ENCODE results near the gene DEPDC5.
A peak's percentile ranks its signal among the peaks of the same experiment; 100 is the strongest.
"Not testable (repeated sequence)": the region's sequence is repeated elsewhere in the genome, so short reads cannot be mapped to it uniquely, and the experiment has no call there.

The DEPDC5 gene

GRCh38 chr22:31749636-31750364 is 4.0 kb upstream of the DEPDC5 start, which contains the start of gene PRR14L:
PRR14L (minus strand) TSS chr22:31750132; CDS start chr22:31738860, 11,272 bp downstream.
- peak; percentile 96 for DNase-seq

GRCh38 chr22:31750365-31751284 is 3.2 kb upstream of the DEPDC5 start:
- no peak for DNase-seq

DNA sequence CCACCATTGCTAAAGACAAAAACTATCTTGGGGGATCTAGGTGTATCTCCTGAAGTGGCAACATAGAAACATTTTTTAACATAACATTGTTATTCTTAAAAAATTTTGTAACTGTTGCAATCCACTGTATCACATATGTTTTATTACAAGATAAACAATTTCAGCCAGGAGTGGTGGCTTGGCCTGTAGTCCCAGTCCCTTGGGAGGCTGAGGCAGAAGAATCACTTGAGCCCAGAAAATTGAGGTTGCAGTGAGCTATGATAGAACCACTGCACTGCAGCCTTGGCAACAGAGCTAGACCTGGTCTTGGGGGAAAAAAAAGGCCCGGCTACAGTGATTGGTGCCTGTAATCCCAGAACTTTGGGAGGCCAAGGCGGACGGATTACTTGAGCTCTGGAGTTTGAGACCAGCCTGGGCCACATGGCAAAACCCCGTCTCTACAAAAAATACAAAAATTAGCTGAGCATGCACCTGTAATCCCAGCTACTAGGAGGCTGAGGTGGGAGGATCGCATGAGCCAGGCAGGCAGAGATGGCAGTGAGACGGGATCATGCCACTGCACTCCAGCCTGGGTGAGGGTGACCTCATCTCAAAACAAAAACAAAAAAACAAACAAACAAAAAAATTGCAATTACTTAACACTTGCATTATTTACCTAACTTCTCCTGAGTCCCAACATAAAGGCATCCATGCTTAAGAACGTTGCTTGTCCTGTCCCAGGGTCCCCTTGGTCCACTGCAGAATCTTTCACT is 1.5 kb upstream of the DEPDC5 start:
- DNase-seq, result no peak

DNA sequence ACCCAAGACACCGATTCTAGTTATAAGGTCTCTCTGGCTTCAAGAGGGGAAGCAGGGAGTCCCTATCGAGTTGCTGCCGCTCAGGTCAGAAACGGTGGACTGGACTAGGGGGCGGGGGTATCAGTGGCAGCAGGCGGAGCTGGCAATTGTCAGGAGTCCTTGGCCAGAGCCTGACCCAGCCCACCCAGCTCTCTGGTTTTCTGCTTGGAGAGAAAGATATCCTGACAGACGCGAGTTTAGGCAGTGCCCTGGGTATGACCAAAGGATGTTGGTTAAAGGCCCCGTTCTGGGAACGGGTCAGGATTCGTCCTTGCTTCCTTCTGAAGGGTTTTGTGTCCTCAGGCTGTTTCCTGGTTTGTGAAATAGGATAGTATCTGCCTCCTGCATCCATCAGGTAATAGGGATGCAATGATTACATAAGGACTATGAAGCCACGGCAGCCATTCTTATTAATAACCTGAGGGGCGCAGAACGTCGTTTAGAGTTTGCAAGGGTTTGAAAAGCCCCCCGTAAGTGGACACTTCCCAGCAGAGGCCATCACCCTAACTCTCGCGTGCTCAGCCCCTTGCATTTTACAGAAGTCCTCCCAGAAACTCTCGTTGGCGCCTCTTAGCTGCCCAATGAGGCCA is 700 bp upstream of the DEPDC5 start:
- no peak for DNase-seq

DNA sequence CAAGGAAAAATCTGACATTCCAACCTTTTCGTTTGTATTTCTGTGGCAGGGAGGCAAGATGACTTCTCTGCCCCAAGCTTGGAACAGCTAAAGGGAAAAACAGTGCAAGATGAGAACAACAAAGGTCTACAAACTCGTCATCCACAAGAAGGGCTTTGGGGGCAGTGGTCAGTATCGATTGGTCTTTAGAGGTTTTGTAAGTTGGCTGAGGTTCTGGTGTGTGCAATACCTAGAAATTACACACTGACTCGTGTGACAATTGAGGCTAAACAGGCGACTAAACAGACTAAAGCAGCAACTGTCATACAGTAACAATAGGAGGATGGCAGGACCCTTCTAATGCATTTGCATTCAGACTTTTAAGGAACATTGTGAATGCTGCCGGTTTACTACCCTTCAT is 994 bp downstream of the DEPDC5 start:
- DNase-seq, result no peak

GRCh38 chr22:31757265-31757664 is 3.4 kb downstream of the DEPDC5 start:
- DNase-seq, result no peak

GRCh38 chr22:31758860-31759259 is 5.0 kb downstream of the DEPDC5 start:
- DNase-seq, result not testable (repeated sequence)

GRCh38 chr22:31764785-31765184 is 11.0 kb downstream of the DEPDC5 start:
- DNase-seq, result no peak

DNA sequence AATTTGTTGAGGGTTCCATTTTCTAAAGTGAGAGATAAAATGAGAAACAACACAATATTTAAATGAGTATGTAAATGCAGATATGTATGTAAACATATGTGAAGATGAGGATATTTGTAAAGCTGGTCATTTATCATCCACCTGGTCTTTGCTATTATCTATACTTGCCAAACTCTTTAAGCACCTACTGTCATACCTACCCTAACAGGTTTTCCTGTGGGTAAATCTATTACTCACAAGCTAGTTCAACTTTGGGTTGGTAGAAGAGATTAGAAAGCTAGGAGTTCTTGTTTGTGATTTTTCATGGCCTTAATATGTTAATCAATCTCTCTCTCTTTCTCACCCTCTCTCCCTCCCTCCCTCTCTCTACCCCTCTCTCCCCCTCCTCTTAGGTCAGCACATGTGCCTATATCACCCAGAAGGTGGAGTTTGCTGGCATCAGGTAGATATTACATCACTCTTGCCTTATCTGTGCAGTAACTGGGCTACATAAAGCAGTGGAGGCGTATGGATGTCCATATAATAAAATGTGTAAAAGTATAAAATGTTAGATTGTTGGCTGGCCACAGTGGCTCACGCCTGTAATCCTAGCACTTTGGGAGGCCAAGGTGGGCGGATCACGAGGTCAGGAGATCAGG is 14.7 kb downstream of the DEPDC5 start:
- DNase-seq, result no peak

DNA sequence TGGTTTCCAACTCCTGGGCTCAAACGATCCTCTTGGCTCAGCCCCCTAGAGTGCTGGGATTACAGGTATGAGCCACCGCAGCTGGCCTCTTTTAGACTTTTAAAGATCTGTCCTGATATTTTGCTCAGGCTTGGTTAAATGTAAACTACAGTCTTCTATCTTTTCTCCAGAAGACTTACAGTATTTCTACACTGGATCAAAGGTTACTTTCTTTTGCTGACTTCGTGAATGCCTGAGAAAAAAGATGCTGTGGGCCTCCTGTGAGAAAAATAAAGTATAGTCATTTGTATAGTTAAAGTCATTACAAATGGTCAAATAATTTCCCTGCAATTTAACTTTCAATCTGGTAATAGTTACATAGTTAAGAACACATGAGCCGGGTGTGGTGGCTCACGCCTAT is 19.6 kb downstream of the DEPDC5 start:
- no peak for DNase-seq

DNA sequence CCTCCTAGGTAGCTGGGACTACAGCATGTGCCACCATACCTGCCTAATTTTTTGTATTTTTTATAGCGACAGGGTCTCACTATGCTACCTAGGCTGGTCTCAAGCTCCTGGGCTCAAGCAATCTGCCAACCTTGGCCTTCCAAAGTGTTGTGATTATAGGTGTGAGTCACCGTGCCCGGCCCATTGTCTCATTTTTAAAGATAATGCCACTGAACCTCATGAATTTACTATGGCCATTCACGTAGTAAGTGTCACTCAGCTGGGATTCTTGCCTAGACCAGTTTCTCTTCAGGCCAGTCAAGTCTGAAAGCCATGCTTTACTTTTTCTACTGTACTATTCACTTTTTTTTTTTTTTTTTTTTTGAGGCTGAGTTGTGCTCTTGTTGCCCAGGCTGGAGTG is 22.4 kb downstream of the DEPDC5 start:
- DNase-seq, result no peak

GRCh38 chr22:31789803-31790202 is 36.0 kb downstream of the DEPDC5 start:
- no peak for DNase-seq

GRCh38 chr22:31790240-31790639 is 36.4 kb downstream of the DEPDC5 start:
- no peak for DNase-seq

GRCh38 chr22:31799358-31799757 is 45.5 kb downstream of the DEPDC5 start:
- DNase-seq, result not testable (repeated sequence)

- DNase-seq, result no peak
Observed at GRCh38 chr22:31800065-31800464, 46.2 kb downstream of the DEPDC5 start.

DNA sequence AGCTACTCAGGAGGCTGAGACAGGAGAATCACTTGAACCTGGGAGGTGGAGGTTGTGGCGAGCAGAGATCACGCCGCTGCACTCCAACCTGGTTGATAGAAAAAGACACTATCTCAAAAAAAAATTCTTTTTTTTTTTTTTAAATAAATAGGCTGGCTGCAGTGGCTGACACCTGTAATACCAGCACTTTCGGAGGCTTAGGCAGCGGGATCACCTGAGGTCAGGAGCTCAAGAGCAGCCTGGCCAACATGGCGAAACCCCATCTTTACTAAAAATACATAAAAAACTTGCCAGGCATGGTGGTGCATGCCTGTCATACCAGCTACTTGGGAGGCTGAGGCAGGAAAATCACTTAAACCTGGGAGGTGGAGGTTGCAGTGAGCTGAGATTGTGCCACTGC is 47.0 kb downstream of the DEPDC5 start:
- DNase-seq, result not testable (repeated sequence)

DNA sequence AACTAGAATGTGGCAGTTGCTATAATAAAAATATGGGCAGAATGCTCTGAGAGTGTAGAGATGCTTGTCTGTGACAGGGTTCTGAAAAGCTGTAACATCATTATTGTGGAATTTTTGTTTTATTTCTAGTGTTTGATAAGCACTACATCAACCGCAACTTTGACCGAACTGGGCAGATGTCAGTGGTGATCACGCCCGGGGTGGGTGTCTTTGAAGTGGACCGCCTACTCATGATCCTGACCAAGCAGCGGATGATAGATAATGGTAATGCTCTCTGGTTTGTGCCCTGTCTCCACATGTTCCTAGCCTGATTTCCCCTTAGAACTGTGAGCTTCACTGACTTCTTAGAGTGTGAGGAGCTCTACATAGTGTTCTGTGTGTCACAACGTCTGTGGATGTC is 48.8 kb downstream of the DEPDC5 start:
- no peak for DNase-seq

DNA sequence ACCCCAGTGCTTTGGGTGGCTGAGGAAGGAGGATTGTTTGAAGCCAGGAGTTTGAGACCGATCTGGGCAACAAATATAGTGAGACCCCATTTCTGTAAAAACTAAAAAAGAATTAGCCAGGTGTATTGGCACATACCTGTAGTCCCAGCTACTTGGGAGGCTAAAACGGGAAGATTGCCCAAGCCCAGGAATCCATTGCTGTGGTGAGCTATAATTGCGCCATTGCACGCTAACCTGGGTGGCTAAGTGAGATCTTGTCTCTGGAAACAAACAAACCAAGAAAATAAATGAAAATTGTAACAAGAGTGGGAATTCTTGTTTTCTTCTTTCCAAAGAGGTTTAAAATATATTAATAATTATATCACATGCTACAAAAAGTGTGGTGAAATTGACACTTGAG is 52.9 kb downstream of the DEPDC5 start:
- no peak for DNase-seq

DNA sequence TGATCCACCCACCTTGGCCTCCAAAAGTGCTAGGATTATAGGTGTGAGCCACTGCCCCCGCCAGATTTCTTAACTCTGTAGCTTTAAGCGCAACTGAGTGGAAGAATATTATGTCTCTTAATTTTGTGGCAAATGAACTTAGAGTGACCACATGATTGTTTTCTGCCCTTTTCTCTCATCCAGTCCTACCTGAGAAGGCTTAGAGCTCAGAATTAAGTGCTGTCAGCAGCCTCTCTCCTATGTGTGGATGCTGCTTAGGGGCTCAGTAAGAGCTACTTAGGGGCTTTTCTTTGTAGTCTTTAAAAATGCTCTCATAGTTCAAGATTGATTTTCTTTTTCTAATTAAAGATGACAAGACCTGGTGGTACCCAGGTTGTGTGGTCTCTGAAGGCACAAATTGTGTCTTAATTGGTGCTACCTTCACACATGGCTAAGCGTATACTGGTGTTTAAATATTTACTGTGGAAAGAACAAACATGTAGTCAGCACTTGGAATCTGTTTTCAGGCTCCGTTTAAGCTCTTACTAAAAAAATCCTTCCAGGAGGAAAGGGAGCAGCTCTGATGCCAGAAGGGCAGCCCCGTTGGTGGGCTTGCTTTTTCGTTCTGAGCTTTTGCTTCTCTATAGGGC is 59.3 kb downstream of the DEPDC5 start:
- no peak for DNase-seq

DNA sequence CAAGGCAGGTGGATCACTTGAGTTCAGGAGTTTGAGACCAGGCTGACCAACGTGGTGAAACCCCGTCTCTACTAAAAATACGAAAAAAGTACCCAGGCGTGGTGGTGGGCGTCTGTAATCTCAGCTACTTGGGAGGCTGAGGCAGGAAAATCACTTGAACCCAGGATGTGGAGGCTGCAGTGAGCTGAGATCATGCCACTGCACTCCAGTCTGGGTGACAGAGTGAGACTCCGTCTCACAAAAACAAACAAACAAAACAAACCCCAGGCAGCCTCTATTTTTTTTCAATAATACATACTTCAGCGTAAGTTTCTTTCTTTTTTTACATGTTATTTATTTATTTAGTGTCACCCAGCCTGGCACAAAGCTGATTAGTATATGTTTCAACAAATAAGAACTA is 60.1 kb downstream of the DEPDC5 start:
- DNase-seq, result not testable (repeated sequence)

- no peak for DNase-seq
Observed at GRCh38 chr22:31814942-31815341, 61.1 kb downstream of the DEPDC5 start.

DNA sequence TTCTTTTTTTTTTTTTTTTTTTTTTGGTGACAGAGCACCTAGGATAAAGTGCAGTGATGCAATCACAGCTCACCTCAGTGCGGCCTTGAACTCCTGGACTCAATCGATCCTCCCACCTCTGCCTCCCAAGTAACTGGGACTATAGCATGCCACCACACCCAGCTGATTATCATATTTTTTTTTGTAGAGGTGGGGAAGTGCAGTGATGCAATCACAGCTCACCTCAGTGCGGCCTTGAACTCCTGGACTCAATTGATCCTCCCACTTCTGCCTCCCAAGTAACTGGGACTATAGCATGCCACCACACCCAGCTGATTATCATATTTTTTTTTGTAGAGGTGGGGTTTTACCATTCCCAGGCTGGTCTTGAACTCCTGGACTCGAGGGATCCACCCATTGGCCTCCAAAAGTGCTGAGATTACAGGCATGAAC is 61.6 kb downstream of the DEPDC5 start:
- not testable (repeated sequence) for DNase-seq

All from central memory CD4-positive, alpha-beta T cell (primary cell).